ENCODE measurements around the gene LAPTM4A. TPM values are rescaled to one million over a fixed set of nuclear protein-coding genes. Genes with fewer than 3 reads are reported as not detected.
A peak's percentile ranks its signal among the peaks of the same experiment; 100 is the strongest.
"Not testable (repeated sequence)": the region's sequence is repeated elsewhere in the genome, so short reads cannot be mapped to it uniquely, and the experiment has no call there.

Gene LAPTM4A
- total and polyA plus RNA-seq, 9 donors = 171 to 427 (median 341) TPM

- no peaks in the 10 kb centered on the region for H3K27me3 ChIP-seq (ENCODE audit: control insufficient read depth, insufficient read depth, low read length)
- H3K27ac ChIP-seq (ENCODE audit: low read length) = no peak overlapping the region
- no peaks in the 10 kb centered on the region for H3K4me1 ChIP-seq (ENCODE audit: control insufficient read depth, insufficient read depth, low read length)
- no peak for DNase-seq
- H3K36me3 ChIP-seq (ENCODE audit: control insufficient read depth, insufficient read depth, low read length) = no peaks in the 10 kb centered on the region
- no CpG with 5 or more reads among the region's 3 CpGs for WGBS (ENCODE audit: insufficient coverage)
- no peaks in the 10 kb centered on the region for H3K9me3 ChIP-seq (replicated peaks; ENCODE audit: control insufficient read depth, low read depth, low read length)
- no peak overlapping the region for H3K4me3 ChIP-seq (ENCODE audit: low read length)
These were observed 3.5 kb upstream of the LAPTM4A start for GRCh38 chr2:20054931-20055330.

DNA sequence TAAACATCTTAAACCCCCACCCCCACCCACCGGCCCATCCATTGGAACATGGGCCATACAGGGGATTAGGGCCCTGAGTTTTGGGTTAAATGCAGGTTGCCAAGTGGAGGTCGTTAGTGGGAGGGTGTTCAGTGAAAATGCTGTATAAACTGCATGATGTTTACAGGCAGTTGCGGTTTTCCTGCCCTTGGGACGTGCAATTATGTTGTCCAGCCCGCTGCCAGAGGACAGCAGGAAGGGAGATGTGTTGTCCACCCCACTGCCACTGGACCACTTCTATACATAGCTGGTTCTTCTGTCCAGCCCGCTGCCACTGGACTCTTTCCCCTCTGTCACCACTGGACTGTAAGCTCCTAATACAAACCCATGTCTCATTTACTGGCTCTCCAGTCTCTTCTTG is 2.7 kb upstream of the LAPTM4A start:
- Histone ChIP-seq H3K27me3 (ENCODE audit: control insufficient read depth, insufficient read depth, low read length) (no peaks in the 10 kb centered on the region), H3K27ac (ENCODE audit: low read length) (no peak overlapping the region), H3K36me3 (ENCODE audit: control insufficient read depth, insufficient read depth, low read length) (no peaks in the 10 kb centered on the region), H3K4me3 (ENCODE audit: low read length) (no peak overlapping the region), H3K4me1 (ENCODE audit: control insufficient read depth, insufficient read depth, low read length) (no peaks in the 10 kb centered on the region), H3K9me3 (replicated peaks; ENCODE audit: control insufficient read depth, low read depth, low read length) (no peaks in the 10 kb centered on the region)
- DNase-seq = no peak
- 75% methylated on average over 4 of the region's 6 CpGs for WGBS (ENCODE audit: insufficient coverage)

- Histone ChIP-seq H3K27me3 (ENCODE audit: control insufficient read depth, insufficient read depth, low read length) (no peaks in the 10 kb centered on the region), H3K36me3 (ENCODE audit: control insufficient read depth, insufficient read depth, low read length) (no peaks in the 10 kb centered on the region), H3K4me3 (ENCODE audit: low read length) (peak overlapping the region; percentile 82), H3K9me3 (replicated peaks; ENCODE audit: control insufficient read depth, low read depth, low read length) (no peaks in the 10 kb centered on the region), H3K27ac (ENCODE audit: low read length) (peak overlapping the region; percentile 98), H3K4me1 (ENCODE audit: control insufficient read depth, insufficient read depth, low read length) (peaks cover 4% of the 10 kb centered on the region)
- WGBS (ENCODE audit: insufficient coverage) = 13% methylated on average over 1 of the region's 5 CpGs
- DNase-seq = peak; percentile 93
These were observed 1.4 kb upstream of the LAPTM4A start for GRCh38 chr2:20052861-20053281.

DNA sequence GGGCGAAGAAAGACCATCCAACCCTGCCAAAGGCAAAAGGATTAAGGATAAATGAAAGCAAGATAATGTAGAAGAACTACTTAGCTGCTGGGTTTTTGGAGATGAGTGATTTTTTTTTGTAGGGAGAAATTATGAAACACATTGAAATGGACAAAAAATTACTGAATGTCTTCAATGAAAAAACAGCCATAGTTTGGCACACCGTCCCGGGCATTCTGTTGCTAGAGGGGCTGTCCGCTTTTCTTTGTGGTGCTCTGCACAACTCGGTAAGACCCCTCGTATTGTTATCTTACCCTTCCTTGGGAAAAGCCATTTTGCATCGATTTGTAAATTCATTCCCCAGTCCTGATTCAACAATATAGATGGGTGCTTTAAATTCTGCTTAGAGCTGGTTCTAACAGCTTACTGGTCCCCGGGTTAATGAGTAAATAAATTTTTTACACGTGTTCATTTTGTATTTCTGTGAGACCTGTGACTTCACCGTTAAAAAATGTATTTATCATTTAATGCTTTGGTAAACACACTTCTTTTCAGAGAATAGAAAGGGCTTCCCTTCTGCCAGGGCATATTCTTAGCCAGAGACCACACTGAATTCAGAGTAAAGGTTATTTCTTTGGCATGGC is 912 bp upstream of the LAPTM4A start:
- peaks cover 4% of the 10 kb centered on the region for H3K4me1 ChIP-seq (ENCODE audit: control insufficient read depth, insufficient read depth, low read length)
- no peaks in the 10 kb centered on the region for H3K27me3 ChIP-seq (ENCODE audit: control insufficient read depth, insufficient read depth, low read length)
- peak overlapping the region; percentile 82 for H3K4me3 ChIP-seq (ENCODE audit: low read length)
- 0% methylated on average over 2 of the region's 10 CpGs for WGBS (ENCODE audit: insufficient coverage)
- no peaks in the 10 kb centered on the region for H3K36me3 ChIP-seq (ENCODE audit: control insufficient read depth, insufficient read depth, low read length)
- H3K27ac ChIP-seq (ENCODE audit: low read length) = peak overlapping the region; percentile 98
- no peaks in the 10 kb centered on the region for H3K9me3 ChIP-seq (replicated peaks; ENCODE audit: control insufficient read depth, low read depth, low read length)
- DNase-seq = no peak

DNA sequence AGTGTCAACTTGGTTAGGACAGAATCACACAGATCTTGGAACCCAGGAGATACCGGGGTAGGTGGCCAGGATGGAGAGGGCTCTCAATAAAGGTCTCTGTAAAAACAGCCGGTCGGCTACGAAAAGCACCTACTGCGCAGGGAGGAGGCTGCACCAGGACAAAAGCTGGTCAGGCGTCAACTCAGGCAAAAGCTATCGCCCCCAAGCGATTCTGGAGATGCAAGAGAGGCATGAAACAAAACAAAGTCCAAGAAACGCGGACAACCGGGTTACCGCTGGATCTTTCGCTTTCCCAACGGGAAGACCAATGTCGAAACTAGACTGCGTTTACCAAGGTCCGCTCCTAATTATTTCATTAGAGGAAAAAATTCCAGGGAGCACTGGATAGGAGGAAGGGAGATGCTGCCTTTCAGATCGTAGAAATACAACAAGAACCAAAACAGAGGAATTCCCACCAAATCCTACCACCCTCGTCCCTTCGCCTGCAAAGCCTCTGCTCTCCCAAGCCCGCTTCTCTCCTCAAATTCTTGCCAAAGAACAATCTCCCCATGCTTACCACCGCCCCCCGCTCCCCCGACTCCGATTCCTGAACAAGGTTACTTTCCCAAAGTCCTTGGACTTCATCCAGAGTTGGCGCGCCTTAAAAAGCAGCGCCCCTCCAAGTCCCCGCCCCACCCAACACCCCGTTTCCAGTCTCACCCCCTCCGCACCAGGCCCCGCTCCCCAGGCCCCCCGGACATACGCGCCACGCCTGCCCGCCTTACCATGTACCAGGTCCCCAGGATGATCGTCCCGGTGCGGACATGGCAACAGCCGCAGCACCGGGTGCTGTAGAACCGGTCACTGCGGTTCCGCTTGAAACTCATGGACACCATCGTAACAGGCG is 539 bp downstream of the LAPTM4A start:
- H3K27me3 ChIP-seq (ENCODE audit: control insufficient read depth, insufficient read depth, low read length) = no peaks in the 10 kb centered on the region
- H3K36me3 ChIP-seq (ENCODE audit: control insufficient read depth, insufficient read depth, low read length) = no peaks in the 10 kb centered on the region
- WGBS (ENCODE audit: insufficient coverage) = under 1% methylated on average over 40 of the region's 47 CpGs
- DNase-seq = peak; percentile 88
- H3K9me3 ChIP-seq (replicated peaks; ENCODE audit: control insufficient read depth, low read depth, low read length) = no peaks in the 10 kb centered on the region
- H3K4me3 ChIP-seq (ENCODE audit: low read length) = peak overlapping the region; percentile 82
- H3K4me1 ChIP-seq (ENCODE audit: control insufficient read depth, insufficient read depth, low read length) = peaks cover 4% of the 10 kb centered on the region
- peak overlapping the region; percentile 98 for H3K27ac ChIP-seq (ENCODE audit: low read length)

DNA sequence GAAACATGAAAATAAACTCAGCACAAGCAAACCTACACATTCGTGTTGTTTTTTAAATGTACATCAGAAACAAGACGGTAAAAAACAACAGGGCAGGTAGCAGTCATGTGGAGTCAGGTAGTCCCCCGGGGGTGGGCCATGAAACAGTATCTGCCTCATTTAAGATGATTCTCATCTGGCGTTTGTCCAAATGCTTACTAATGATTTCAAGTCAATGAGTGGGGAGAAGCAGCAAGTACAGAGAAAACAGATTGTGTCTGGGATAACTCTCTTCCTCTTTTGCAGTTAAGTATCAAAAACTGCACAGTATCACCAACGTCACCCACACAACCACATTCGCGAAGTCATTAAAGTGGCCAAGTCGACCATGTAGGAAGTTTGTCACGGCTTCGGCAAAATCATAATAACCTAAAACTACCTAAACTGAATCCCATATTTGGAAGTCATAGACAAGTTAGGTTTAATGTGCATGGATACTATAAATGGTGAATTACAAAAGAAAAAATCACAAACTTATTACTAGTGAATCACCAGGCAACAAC is 1.3 kb downstream of the LAPTM4A start:
- Histone ChIP-seq H3K4me3 (ENCODE audit: low read length) (peak overlapping the region; percentile 82), H3K4me1 (ENCODE audit: control insufficient read depth, insufficient read depth, low read length) (peaks cover 4% of the 10 kb centered on the region), H3K27me3 (ENCODE audit: control insufficient read depth, insufficient read depth, low read length) (no peaks in the 10 kb centered on the region), H3K27ac (ENCODE audit: low read length) (peak overlapping the region; percentile 98), H3K9me3 (replicated peaks; ENCODE audit: control insufficient read depth, low read depth, low read length) (no peaks in the 10 kb centered on the region), H3K36me3 (ENCODE audit: control insufficient read depth, insufficient read depth, low read length) (no peaks in the 10 kb centered on the region)
- WGBS (ENCODE audit: insufficient coverage) = 0% methylated on average over 2 of the region's 10 CpGs
- DNase-seq = peak; percentile 91

GRCh38 chr2:20049637-20050036 is 1.8 kb downstream of the LAPTM4A start:
- DNase-seq = peak; percentile 61
- peak overlapping the region; percentile 98 for H3K27ac ChIP-seq (ENCODE audit: low read length)
- no peaks in the 10 kb centered on the region for H3K36me3 ChIP-seq (ENCODE audit: control insufficient read depth, insufficient read depth, low read length)
- 3% methylated on average over 3 of the region's 4 CpGs for WGBS (ENCODE audit: insufficient coverage)
- no peaks in the 10 kb centered on the region for H3K9me3 ChIP-seq (replicated peaks; ENCODE audit: control insufficient read depth, low read depth, low read length)
- H3K4me3 ChIP-seq (ENCODE audit: low read length) = peak overlapping the region; percentile 82
- H3K4me1 ChIP-seq (ENCODE audit: control insufficient read depth, insufficient read depth, low read length) = peaks cover 4% of the 10 kb centered on the region
- H3K27me3 ChIP-seq (ENCODE audit: control insufficient read depth, insufficient read depth, low read length) = no peaks in the 10 kb centered on the region

GRCh38 chr2:20048488-20049448 is 2.7 kb downstream of the LAPTM4A start:
- H3K36me3 ChIP-seq (ENCODE audit: control insufficient read depth, insufficient read depth, low read length) = no peaks in the 10 kb centered on the region
- no CpG with 5 or more reads among the region's 6 CpGs for WGBS (ENCODE audit: insufficient coverage)
- DNase-seq = no peak
- peak overlapping the region; percentile 82 for H3K4me3 ChIP-seq (ENCODE audit: low read length)
- H3K27me3 ChIP-seq (ENCODE audit: control insufficient read depth, insufficient read depth, low read length) = no peaks in the 10 kb centered on the region
- no peaks in the 10 kb centered on the region for H3K9me3 ChIP-seq (replicated peaks; ENCODE audit: control insufficient read depth, low read depth, low read length)
- peak overlapping the region; percentile 98 for H3K27ac ChIP-seq (ENCODE audit: low read length)
- H3K4me1 ChIP-seq (ENCODE audit: control insufficient read depth, insufficient read depth, low read length) = peaks cover 4% of the 10 kb centered on the region

DNA sequence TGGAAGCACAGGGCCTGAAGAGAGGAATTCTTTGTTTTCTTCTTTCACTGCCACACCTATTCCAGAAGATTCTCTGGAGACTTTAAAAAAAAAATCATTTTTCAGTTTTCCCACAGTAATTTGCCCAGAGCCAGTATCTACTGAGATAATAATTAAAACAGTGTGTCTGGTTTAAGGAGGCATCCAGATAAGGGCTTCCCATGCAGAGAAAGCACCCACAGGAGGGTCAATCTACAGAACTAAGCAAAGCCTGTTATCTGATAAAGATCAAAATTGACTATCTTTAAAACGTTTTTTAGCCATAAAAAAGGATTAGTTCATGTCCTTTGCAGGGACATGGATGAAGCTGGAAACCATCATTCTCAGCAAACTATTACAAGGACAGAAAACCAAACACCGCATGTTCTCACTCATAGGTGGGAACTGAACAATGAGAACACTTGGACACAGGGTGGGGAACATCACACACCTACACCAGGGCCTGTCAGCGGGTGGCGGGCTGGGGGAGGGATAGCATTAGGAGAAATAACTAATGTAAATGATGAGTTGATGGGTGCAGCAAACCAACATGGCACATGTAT is 5.6 kb downstream of the LAPTM4A start:
- not testable (repeated sequence) for H3K36me3 ChIP-seq (ENCODE audit: control insufficient read depth, insufficient read depth, low read length); DNase-seq; H3K27ac ChIP-seq (ENCODE audit: low read length); H3K9me3 ChIP-seq (replicated peaks; ENCODE audit: control insufficient read depth, low read depth, low read length); H3K4me1 ChIP-seq (ENCODE audit: control insufficient read depth, insufficient read depth, low read length); H3K4me3 ChIP-seq (ENCODE audit: low read length); H3K27me3 ChIP-seq (ENCODE audit: control insufficient read depth, insufficient read depth, low read length)
- no CpG with 5 or more reads among the region's 4 CpGs for WGBS (ENCODE audit: insufficient coverage)

Measured in muscle of leg (tissue), 11 donors.